Measurements from ENCODE around the gene DOK5. TPM values are rescaled to one million over a fixed set of nuclear protein-coding genes. Genes with fewer than 3 reads are reported as not detected.

The DOK5 gene
- total RNA-seq, 1 donor from 2014 or later: 0.69 TPM

DNA sequence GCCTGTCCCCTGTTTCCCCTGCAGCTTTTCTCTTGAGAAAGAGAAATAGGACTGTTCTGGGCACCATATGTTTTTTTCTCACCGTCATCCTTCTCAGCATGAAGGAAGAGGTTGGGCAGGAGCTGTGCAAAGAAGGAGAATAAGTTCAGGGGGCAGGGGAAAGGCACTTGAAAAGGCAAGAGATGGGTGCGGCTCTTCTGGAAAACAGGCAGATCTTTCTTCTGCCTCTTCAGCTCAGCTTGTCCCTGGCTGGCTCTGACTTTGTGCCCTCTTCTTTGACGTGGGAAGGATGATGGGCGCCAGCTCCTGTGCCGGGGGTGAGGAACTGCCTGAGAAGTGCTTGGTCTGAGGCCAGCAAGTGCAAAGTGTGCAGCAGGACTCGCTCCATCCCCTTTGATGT is 206.5 kb downstream of the DOK5 start:
- no peak for TF ChIP-seq CTCF (IDR thresholded peaks at IDR 0.05)
- H3K4me1 ChIP-seq: peaks cover 4% of the 10 kb centered on the region
- ATAC-seq (no peak), DNase-seq (no peak)
- H3K36me3 ChIP-seq: no peaks in the 10 kb centered on the region
- no peak overlapping the region for H3K4me3 ChIP-seq
- H3K9me3 ChIP-seq: no peaks in the 10 kb centered on the region
- H3K27me3 ChIP-seq: peaks cover 5% of the 10 kb centered on the region
- intact Hi-C loops (cut with DNase I): no loop called here
- no peak overlapping the region for H3K27ac ChIP-seq

DNA sequence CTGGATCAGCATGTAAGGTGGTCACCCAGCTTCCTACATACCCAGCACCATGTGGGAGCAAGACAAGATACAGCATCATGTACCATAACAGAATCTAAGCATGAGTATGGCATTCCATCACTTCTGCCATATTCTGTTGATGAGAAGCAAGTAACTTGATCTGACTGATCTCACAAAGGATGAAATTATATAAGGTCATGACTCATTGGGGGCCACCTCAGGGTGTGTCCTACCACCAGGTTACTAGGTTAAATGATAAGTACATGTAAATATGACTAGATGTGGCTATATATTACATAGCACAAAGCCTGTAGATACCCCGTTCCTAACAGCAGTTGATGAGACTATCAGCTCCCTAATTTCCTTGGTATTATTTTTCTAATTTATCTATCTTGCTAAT is 213.1 kb downstream of the DOK5 start:
- H3K4me1 ChIP-seq: no peaks in the 10 kb centered on the region
- H3K27me3 ChIP-seq: no peaks in the 10 kb centered on the region
- H3K36me3 ChIP-seq: no peaks in the 10 kb centered on the region
- no peak overlapping the region for H3K4me3 ChIP-seq
- intact Hi-C loops (cut with DNase I): no loop called here
- DNase-seq (no peak), ATAC-seq (no peak)
- H3K9me3 ChIP-seq: no peaks in the 10 kb centered on the region
- no peak for TF ChIP-seq CTCF (IDR thresholded peaks at IDR 0.05)
- no peak overlapping the region for H3K27ac ChIP-seq

GRCh38 chr20:54690323-54690722 is 214.9 kb downstream of the DOK5 start:
- no peak for TF ChIP-seq CTCF (IDR thresholded peaks at IDR 0.05)
- Histone ChIP-seq H3K9me3 (no peaks in the 10 kb centered on the region), H3K36me3 (no peaks in the 10 kb centered on the region), H3K4me1 (no peaks in the 10 kb centered on the region), H3K4me3 (no peak overlapping the region), H3K27ac (no peak overlapping the region), H3K27me3 (no peaks in the 10 kb centered on the region)
- no peak for DNase-seq
- ATAC-seq: no peak
- intact Hi-C loops (cut with DNase I): no loop called here

GRCh38 chr20:54691327-54691726 is 215.9 kb downstream of the DOK5 start:
- TF ChIP-seq CTCF (IDR thresholded peaks at IDR 0.05): no peak
- intact Hi-C loops (cut with DNase I): no loop called here
- Histone ChIP-seq H3K27me3 (no peaks in the 10 kb centered on the region), H3K9me3 (no peaks in the 10 kb centered on the region), H3K36me3 (no peaks in the 10 kb centered on the region), H3K4me1 (no peaks in the 10 kb centered on the region), H3K4me3 (no peak overlapping the region), H3K27ac (no peak overlapping the region)
- DNase-seq: no peak
- ATAC-seq: no peak

DNA sequence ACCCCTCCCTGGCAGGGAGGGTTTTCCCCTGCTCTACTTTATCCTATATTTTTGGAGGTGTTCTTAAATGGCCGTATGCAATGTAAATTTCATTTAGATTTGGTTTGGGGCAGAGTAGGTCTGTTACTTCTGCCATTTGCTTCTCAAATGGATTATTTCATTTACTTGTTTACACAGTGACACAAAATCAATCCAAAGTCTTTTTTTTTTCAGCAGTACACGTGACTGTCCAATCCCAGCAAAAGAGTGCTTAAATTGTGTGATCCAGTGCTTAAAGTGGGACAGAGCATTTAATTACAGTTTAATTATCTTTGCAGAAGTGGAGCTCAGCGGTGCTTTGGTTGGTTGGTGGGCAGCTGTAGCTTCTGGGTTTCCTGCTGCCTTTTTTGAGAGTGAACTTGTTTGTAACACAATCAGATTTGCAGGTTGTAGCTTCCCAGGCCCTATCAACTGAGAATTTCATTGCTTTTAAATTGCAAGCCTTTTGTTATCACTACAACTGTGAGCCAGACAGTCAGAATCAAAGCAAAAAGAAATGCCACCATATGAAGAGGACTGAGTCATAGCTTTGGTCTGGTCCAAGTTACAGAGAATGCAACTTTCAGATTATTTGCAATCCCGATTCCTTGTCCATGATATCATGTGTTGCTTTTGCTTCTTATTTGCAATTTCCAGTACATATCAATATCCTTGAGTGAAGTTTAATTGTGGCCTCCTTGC is 216.9 kb downstream of the DOK5 start:
- Histone ChIP-seq H3K4me3 (no peak overlapping the region), H3K27me3 (no peaks in the 10 kb centered on the region), H3K27ac (no peak overlapping the region), H3K36me3 (no peaks in the 10 kb centered on the region), H3K9me3 (no peaks in the 10 kb centered on the region), H3K4me1 (no peaks in the 10 kb centered on the region)
- no peak for TF ChIP-seq CTCF (IDR thresholded peaks at IDR 0.05)
- ATAC-seq (no peak), DNase-seq (no peak)
- intact Hi-C loops (cut with DNase I): no loop called here

- TF ChIP-seq CTCF (IDR thresholded peaks at IDR 0.05): no peak
- Histone ChIP-seq H3K27me3 (no peaks in the 10 kb centered on the region), H3K36me3 (no peaks in the 10 kb centered on the region), H3K4me1 (no peaks in the 10 kb centered on the region), H3K9me3 (no peaks in the 10 kb centered on the region), H3K27ac (no peak overlapping the region), H3K4me3 (no peak overlapping the region)
- DNase-seq (no peak), ATAC-seq (no peak)
- intact Hi-C loops (cut with DNase I): no loop called here
Observed at GRCh38 chr20:54694516-54694915, 219.1 kb downstream of the DOK5 start.

Measured in upper lobe of right lung (tissue), 1 donor.